ENCODE results near the gene FSD1L.

The FSD1L gene

GRCh38 chr9:105593145-105593544 is 145.3 kb downstream of the FSD1L start:
- no peak overlapping the region for H3K27ac ChIP-seq
- TF ChIP-seq ZFX (IDR thresholded peaks at IDR 0.05; ENCODE audit: borderline replicate concordance) (no peak), CTCF (IDR thresholded peaks at IDR 0.05) (no peak)

Data from 22Rv1 (cell line).